ENCODE data around the gene NAT9.

GRCh38 chr17:74755533-74755932 is 20.6 kb downstream of the NAT9 start:
- TF ChIP-seq POLR2A (IDR thresholded peaks at IDR 0.05; ENCODE audit: low read depth, low read length) (no peak), POLR2AphosphoS5 (IDR thresholded peaks at IDR 0.05; ENCODE audit: low read depth, low read length) (no peak)
